Gastrocnemius medialis (tissue), 4 donors: ENCODE results near the gene SLX4IP. TPM values are rescaled to one million over a fixed set of nuclear protein-coding genes. Genes with fewer than 3 reads are reported as not detected.

Source experiments
- ATAC-seq, 2 donors: fragments of 150-250 bp; one replicate each; pipeline ENCODE4 v1.9.1; 2016
- DNase-seq, 2 donors: peaks; one replicate each; pipeline ENCODE4 v3.0.0-alpha.2; 2019
- H3K27ac ChIP-seq, 4 donors: fragments of 200-600 bp; sonication (generic); 1 replicate in 1 of 4; 2 replicates in 3 of 4; pipeline ENCODE4 v1.5.1; 2016 to 2018; ENCODE audit warnings: mild to moderate bottlenecking in 2 of 4, moderate library complexity in 1 of 4
- H3K27me3 ChIP-seq, 3 donors: fragments of 200-600 bp; sonication (generic) in 2 of 3; 1 replicate in 1 of 3; 2 replicates in 2 of 3; pipeline versions ENCODE4 v1.5.1 to v1.6.0; 2016 to 2019; ENCODE audit warnings: mild to moderate bottlenecking in 1 of 3, moderate library complexity in 1 of 3
- H3K36me3 ChIP-seq, 2 donors: fragments of 200-600 bp; sonication (generic) in 1 of 2; one replicate each; pipeline ENCODE4 v1.5.1; 2017 to 2018
- H3K4me1 ChIP-seq, 2 donors: fragments of 200-600 bp; sonication (generic) in 1 of 2; one replicate each; pipeline ENCODE4 v1.5.1; 2016 to 2017; ENCODE audit warnings: mild to moderate bottlenecking in 2 of 2
- H3K4me3 ChIP-seq, 4 donors: fragments of 200-600 bp; sonication (generic) in 3 of 4; 1 replicate in 1 of 4; 2 replicates in 3 of 4; pipeline ENCODE4 v1.5.1; 2016 to 2019; ENCODE audit warnings: mild to moderate bottlenecking in 2 of 4
- H3K9me3 ChIP-seq, 3 donors: fragments of 200-600 bp; sonication (generic) in 2 of 3; 1 replicate in 1 of 3; 2 replicates in 2 of 3; pipeline ENCODE4 v1.5.1; 2016 to 2019
- CTCF ChIP-seq, 5 experiments: fragments of 450-650 bp in 3 of 5; fragments of 200-600 bp in 2 of 5; sonication (generic) in 2 of 5; IDR thresholded peaks in 4 of 5; conservative IDR thresholded peaks in 1 of 5; 1 replicate in 4 of 5; 2 replicates in 1 of 5; pipeline ENCODE4 v1.5.1; 2016 to 2019; ENCODE audit warnings: antibody characterized with exemption in 5 of 5, mild to moderate bottlenecking in 3 of 5, moderate library complexity in 3 of 5
- POLR2A ChIP-seq, 2 donors: fragments of 450-650 bp; IDR thresholded peaks; one replicate each; pipeline ENCODE4 v1.6.1; 2017; ENCODE audit warnings: antibody characterized with exemption in 2 of 2, mild to moderate bottlenecking in 2 of 2, moderate library complexity in 2 of 2
- in situ Hi-C, 4 donors: fragments of 200-750 bp; cut with MboI; loops; one replicate each; pipeline versions ENCODE4 v1.15.0 to v1.8.0; 2017; ENCODE audit warnings: low sequenced_read_pairs in 4 of 4
- intact Hi-C: fragments of 100-400 bp; cut with DNase I; formaldehyde crosslinking; loops from one replicate; pipeline ENCODE4 v1.15.1; 2023; ENCODE audit warnings: low total_unique reads
- total RNA-seq, 4 donors: library from RNA; depleted of rRNA; stranded (reverse); fragments of >200 nt; gene quantifications; one replicate each; pipeline versions ENCODE4 v1.1.0 to v1.2.3, GENCODE V29; 2016

Gene SLX4IP
- total RNA-seq, 4 donors from 2014 or later = 0.22 to 1.3 (median 0.71) TPM

- intact Hi-C loops (no loop called here), in situ Hi-C loops (no loop called here)
- no peak for TF ChIP-seq CTCF (IDR thresholded peaks at IDR 0.05 in 4 of 5, conservative IDR thresholded peaks at IDR 0.05 in 1 of 5)
- TF ChIP-seq POLR2A (IDR thresholded peaks at IDR 0.05) = no peak
These were observed 92.7 kb downstream of the SLX4IP start for GRCh38 chr20:10527781-10528180.

GRCh38 chr20:10530883-10531282 lies 95.8 kb downstream of the SLX4IP start:
- ATAC-seq = no peak

More at GRCh38 chr20:10527781-10528180, 92.7 kb downstream of the SLX4IP start:
- Histone ChIP-seq H3K9me3 (no peaks in the 10 kb centered on the region), H3K4me3 (no peak overlapping the region), H3K27me3 (no peaks in the 10 kb centered on the region), H3K36me3 (no peaks in the 10 kb centered on the region), H3K27ac (no peak overlapping the region), H3K4me1 (peaks cover 0 to 4% of the 10 kb centered on the region in 2 donors)
- no peak for DNase-seq
- ATAC-seq = no peak

GRCh38 chr20:10531848-10532247 lies 96.7 kb downstream of the SLX4IP start:
- TF ChIP-seq POLR2A (IDR thresholded peaks at IDR 0.05) = no peak
- TF ChIP-seq CTCF (IDR thresholded peaks at IDR 0.05 in 4 of 5, conservative IDR thresholded peaks at IDR 0.05 in 1 of 5) = no peak
- Histone ChIP-seq H3K27ac (no peak overlapping the region), H3K9me3 (no peaks in the 10 kb centered on the region), H3K27me3 (no peaks in the 10 kb centered on the region), H3K4me3 (no peak overlapping the region), H3K4me1 (no peaks in the 10 kb centered on the region), H3K36me3 (no peaks in the 10 kb centered on the region)
- intact Hi-C loops (loop anchor here (10.0 kb wide), 1 partner anchor 557 kb away; no protein-coding TSS in a partner anchor), in situ Hi-C loops (no loop called here)
- DNase-seq (no peak), ATAC-seq (no peak)

More at GRCh38 chr20:10530883-10531282, 95.8 kb downstream of the SLX4IP start:
- Histone ChIP-seq H3K4me3 (no peak overlapping the region), H3K9me3 (no peaks in the 10 kb centered on the region), H3K4me1 (no peaks in the 10 kb centered on the region), H3K27ac (no peak overlapping the region), H3K36me3 (no peaks in the 10 kb centered on the region), H3K27me3 (no peaks in the 10 kb centered on the region)
- intact Hi-C loops (loop anchor here (10.0 kb wide), 1 partner anchor 556 kb away; no protein-coding TSS in a partner anchor), in situ Hi-C loops (no loop called here)
- no peak for TF ChIP-seq CTCF (IDR thresholded peaks at IDR 0.05 in 4 of 5, conservative IDR thresholded peaks at IDR 0.05 in 1 of 5)
- no peak for TF ChIP-seq POLR2A (IDR thresholded peaks at IDR 0.05)
- DNase-seq = no peak

- Histone ChIP-seq H3K4me1 (no peaks in the 10 kb centered on the region), H3K9me3 (no peaks in the 10 kb centered on the region), H3K36me3 (no peaks in the 10 kb centered on the region), H3K4me3 (no peak overlapping the region), H3K27me3 (no peaks in the 10 kb centered on the region), H3K27ac (no peak overlapping the region)
- TF ChIP-seq POLR2A (IDR thresholded peaks at IDR 0.05) (no peak), CTCF (IDR thresholded peaks at IDR 0.05 in 4 of 5, conservative IDR thresholded peaks at IDR 0.05 in 1 of 5) (no peak)
- ATAC-seq (no peak), DNase-seq (no peak)
- intact Hi-C loops = loop anchor here (10.0 kb wide), 1 partner anchor 558 kb away; no protein-coding TSS in a partner anchor
- in situ Hi-C loops = no loop called here
These were observed 97.3 kb downstream of the SLX4IP start for GRCh38 chr20:10532361-10532760.

- in situ Hi-C loops = no loop called here
- Histone ChIP-seq H3K4me3 (no peak overlapping the region), H3K36me3 (no peaks in the 10 kb centered on the region), H3K27me3 (no peaks in the 10 kb centered on the region), H3K9me3 (no peaks in the 10 kb centered on the region), H3K4me1 (no peaks in the 10 kb centered on the region), H3K27ac (no peak overlapping the region)
- intact Hi-C loops = loop anchor here (5.0 to 10.0 kb wide), 2 partner anchors 69 to 562 kb away; no protein-coding TSS in a partner anchor
- no peak for DNase-seq
- TF ChIP-seq POLR2A (IDR thresholded peaks at IDR 0.05) = no peak
- peak in 1 of 5 experiments; percentile 22 for TF ChIP-seq CTCF (IDR thresholded peaks at IDR 0.05 in 4 of 5, conservative IDR thresholded peaks at IDR 0.05 in 1 of 5)
- ATAC-seq = no peak
These were observed 101.4 kb downstream of the SLX4IP start for GRCh38 chr20:10536531-10536930.
